HG03571 (cell line): ENCODE measurements around the gene TIPIN.
A peak's percentile ranks its signal among the peaks of the same experiment; 100 is the strongest.
"Not testable (repeated sequence)": the region's sequence is repeated elsewhere in the genome, so short reads cannot be mapped to it uniquely, and the experiment has no call there.

Experiments
- ATAC-seq: cut with Tn5 transposase; IDR thresholded peaks from one replicate; pipeline ENCODE4 v1.9.1; 2021; ENCODE audit not compliant: unreplicated experiment

The TIPIN gene

DNA sequence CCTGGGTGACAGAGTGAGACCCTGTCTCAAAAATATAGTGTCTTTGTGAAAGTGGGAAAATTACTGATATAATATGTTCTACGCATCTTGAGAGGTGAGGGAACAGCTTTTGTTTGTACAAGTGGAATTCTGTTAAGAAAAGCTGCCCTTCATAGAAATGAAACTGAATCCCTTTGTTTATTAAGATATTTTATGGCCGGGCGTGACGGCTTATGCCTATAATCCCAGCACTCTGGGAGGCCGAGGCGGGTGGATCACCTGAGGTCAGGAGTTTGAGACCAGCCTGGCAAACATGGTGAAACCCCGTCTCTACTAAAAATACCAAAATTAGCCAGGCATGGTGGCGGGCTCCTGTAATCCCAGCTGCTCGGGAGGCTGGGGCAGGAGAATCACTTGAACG lies 52.1 kb downstream of the TIPIN start:
- ATAC-seq: not testable (repeated sequence)

GRCh38 chr15:66302489-66303278 lies 53.8 kb downstream of the TIPIN start:
- ATAC-seq: no peak

DNA sequence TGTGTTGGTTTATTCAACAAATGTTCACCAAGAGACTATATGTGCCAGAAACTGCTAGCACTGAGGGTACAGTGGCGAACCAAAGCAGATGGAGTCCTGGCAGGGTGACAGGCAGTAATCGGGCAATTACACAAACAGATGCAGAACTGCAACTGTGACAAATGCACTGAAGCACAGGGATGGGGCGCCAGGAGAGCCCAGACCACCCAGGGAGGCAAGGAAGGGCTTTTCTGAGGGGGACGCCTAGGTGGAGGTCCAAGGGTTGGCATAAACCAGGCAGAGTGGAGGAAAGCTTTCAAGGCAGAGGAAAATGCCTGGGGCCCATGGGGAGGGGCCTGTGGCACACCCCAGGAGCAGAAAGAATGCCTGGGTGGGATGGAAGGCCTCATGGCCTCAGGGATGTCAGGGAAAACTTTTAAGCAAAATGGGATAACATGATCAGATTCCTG lies 57.7 kb downstream of the TIPIN start:
- no peak for ATAC-seq

DNA sequence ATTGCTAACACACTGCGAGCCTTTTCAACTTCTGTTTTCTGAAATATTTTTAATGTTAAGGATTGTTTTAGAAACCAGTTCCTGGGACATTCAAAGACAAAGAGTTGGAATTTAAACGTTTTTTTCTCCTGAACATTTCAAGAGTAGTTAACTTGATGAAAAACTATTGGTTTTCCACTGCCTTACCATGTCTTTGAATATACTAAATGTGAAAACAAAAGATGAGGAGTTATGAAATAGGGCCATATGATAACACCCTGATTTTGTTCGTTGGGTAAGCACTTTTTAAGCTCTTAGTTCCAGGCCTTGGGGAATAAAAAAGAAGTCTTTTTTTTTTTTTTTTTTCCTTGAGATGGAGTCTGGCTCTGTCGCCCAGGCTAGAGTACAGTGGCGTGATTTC lies 60.3 kb downstream of the TIPIN start:
- no peak for ATAC-seq

GRCh38 chr15:66294932-66295235 lies 61.6 kb downstream of the TIPIN start:
- no peak for ATAC-seq

- ATAC-seq: peak; percentile 14
Observed at GRCh38 chr15:66294157-66294931, 62.1 kb downstream of the TIPIN start.

- ATAC-seq: peak; percentile 62
Observed at GRCh38 chr15:66293419-66294156, 62.9 kb downstream of the TIPIN start, which contains the start of gene DIS3L. Gene DIS3L, plus strand, starts transcription at chr15:66293568. Its CDS starts 29 bp downstream, at chr15:66293597.

GRCh38 chr15:66292571-66293418 lies 63.7 kb downstream of the TIPIN start:
- no peak for ATAC-seq

DNA sequence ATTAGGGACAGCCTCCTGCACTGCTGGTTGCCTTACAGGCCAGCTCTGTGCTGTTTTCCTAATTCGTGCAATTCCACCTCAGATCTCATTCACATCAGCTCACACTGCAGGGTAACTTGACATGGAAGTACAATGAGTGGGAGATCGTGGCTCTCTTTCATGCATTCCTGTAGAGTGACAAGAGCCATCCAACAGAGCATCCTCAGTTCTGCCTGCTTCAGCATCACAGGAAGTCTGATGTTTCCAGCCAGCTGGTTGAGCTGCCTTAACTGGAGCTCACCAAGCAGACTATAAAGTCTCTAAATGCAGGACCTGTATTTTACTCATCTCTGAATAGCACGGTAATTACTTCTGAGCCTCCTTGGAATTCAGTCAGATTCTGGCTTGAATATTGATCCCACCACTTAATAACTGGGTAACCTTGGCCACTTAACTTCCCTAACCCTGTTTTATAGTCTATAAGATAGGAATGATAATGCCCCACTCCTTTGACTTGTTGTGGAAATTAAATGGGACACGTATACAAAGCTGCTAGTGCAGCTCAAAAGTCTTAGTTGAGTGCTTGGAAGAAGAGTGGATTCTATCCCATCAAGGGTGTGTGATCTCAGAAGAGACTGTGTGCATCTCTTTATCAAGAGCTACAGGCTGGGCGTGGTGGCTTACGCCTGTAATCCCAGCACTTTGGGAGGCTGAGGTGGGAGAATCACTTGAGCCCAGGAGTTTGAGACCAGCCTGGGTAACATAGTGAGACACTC lies 64.5 kb downstream of the TIPIN start:
- ATAC-seq: no peak

GRCh38 chr15:66290518-66290917 lies 66.0 kb downstream of the TIPIN start:
- ATAC-seq: no peak

DNA sequence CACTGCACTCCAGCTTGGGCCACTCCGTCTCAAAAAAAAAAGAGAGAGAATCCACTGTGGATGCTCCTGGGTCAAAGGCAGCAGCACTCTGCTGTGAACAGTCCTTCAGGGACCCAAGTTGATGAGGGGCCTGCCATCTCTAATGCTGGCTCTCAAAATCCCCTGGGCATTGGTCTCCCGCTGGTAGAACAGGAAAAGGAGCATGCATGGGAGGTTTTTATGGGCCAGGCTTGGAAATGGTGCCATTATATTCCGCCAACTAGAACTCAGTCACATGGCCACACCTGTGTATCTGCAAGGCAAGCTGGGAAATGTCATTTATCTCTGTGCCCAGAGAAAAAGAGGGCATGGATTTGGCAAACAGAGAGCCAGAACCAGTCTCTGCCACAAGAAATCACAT lies 66.5 kb downstream of the TIPIN start:
- ATAC-seq: no peak

DNA sequence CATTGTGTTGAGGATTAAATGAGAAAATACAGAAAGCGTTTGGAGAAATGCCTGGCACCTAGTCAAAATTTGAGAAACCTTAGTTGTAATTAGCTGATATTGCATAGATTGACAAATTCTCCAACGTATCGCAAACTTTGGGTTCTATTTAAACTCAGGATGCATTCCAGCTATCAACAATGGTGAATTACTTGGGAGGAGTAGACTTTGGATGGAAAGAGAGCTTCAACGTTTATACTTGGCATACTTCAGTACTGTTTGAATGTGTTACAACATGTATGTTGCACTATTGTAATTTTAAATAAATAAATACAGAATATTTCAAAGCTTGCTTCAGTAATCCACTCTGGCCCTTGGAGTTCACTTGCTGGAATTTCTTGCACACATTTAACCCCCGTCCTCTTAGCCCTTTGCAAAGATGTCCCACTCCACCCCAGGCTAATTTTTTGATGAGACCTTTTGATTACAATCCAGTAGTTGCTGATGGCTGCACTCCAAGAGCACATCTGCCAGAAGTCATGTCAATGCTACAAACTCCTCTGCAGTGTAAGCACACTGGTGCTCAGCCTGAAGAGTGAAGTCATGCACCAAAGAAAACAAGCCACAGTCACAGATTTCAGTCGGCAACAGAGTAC lies 67.8 kb downstream of the TIPIN start:
- ATAC-seq: no peak

- ATAC-seq: no peak
Observed at GRCh38 chr15:66288093-66288492, 68.4 kb downstream of the TIPIN start.

DNA sequence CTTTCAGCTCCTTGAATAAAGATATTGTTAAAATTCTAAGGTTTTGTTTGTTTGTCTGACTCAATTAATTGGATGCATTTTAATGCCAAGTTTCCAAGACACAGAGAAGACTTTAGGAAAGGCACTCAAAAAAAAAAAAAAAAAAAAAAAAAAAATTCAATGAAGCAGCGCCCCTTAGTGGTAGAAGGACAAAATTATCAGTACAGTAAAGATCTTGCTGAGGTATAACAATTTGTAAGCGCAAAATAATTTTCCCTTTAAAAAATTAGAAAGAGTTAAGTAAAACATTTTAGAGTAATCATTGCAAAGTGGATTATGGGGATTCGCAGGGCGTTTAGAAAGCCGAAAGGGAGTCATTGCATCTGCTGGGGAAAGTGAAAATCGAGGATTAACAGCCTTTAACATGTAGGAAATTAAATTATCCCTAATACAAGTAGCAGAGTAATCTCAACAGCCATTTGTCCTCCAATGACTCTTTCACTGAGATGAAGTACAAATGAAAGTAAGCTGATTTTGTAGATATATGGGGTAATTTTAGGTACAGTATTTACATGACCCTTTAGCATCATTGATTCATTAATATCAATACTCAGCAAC lies 68.9 kb downstream of the TIPIN start:
- ATAC-seq: no peak
